ENCODE measurements around the gene SLC17A9.

- TF ChIP-seq POLR2A (IDR thresholded peaks at IDR 0.05; ENCODE audit: low read length) (no peak), GATA1 (IDR thresholded peaks at IDR 0.05; ENCODE audit: low read depth, low read length) (no peak)
Measured at GRCh38 chr20:62999580-62999979, 47.1 kb downstream of the SLC17A9 start.
